D341Med (cell line): Measurements from ENCODE around the gene TM4SF5.

Experiments
- DNase-seq: peaks from one replicate; pipeline ENCODE4 v3.0.0; 2012; ENCODE audit warnings: low spot score

The TM4SF5 gene, protein sequence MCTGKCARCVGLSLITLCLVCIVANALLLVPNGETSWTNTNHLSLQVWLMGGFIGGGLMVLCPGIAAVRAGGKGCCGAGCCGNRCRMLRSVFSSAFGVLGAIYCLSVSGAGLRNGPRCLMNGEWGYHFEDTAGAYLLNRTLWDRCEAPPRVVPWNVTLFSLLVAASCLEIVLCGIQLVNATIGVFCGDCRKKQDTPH

DNA sequence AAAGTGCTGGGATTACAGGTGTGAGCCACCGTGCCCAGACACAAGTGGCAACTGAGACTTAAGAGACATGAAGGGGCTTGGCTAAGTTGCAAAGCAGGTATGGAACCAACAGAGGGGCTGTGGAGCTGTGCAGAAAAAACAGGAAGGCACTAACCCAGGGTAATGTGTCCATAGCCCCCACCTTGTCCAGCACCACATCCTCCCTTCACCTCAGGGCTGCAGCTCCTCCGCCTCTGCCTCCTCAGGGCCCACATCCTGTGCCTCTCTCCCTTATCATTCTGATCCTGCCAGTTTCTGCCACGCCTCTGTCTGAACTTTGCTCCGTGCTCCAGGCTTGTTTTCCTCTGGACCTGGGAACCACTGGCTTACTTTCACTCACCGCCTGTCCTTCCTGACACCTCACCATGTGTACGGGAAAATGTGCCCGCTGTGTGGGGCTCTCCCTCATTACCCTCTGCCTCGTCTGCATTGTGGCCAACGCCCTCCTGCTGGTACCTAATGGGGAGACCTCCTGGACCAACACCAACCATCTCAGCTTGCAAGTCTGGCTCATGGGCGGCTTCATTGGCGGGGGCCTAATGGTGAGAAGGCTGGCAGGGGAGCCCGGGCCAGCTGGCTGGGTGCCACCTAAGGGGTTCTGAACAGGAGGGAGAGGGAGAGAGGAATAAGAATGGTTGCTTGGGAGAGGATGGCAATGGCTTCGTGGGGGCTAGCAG, at the start of gene TM4SF5:
TSS of gene TM4SF5 (plus strand) at position 368 of the 716 bp plus-strand sequence. CDS start at position 405, 37 bp downstream.
- no peak for DNase-seq

DNA sequence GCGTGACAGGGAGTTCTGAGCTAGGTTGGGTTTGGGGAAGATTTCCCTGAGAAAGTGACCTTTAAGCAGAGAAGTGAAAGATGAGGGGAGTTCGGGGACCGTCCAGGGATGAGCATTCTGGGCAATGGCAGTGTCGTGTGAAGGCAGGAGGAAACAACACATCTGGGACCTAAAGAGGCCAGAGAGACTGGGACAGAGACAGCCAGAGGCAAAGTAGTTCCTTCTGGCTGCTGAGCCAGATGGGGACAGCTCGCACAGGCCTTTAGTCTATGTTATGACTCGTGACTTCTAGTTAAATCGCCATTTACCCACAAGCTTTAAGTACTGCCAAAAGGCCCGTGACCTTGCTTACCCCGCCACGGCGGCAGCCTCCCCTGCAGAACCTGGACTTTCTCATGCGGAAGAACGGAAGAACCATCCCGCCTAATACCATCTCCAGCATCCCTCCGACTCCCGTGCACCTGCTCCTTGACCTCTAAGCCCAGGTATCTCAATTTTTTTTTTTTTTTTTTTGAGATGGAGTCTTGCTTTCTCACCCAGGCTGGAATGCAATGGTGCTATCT, 48.9 kb upstream of the TM4SF5 start:
- DNase-seq, result no peak

DNA sequence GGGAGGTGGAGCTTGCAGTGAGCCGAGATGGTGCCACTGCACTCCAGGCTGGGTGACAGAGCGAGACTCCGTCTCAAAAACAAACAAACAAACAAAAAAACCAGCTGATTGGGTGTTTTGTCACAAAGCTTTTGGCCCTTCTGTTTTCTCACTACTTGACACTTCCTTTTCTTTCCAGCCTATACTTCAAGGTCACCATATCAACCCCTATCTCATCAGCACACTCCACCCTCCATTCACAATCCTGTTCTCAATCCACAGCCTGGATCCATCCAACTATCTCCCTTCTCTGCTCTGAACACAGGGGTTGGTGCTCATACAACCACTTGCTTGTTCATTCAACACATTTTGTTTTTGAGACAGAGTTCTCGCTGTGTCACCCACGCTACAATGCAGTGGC, 47.0 kb upstream of the TM4SF5 start:
- DNase-seq, result no peak

DNA sequence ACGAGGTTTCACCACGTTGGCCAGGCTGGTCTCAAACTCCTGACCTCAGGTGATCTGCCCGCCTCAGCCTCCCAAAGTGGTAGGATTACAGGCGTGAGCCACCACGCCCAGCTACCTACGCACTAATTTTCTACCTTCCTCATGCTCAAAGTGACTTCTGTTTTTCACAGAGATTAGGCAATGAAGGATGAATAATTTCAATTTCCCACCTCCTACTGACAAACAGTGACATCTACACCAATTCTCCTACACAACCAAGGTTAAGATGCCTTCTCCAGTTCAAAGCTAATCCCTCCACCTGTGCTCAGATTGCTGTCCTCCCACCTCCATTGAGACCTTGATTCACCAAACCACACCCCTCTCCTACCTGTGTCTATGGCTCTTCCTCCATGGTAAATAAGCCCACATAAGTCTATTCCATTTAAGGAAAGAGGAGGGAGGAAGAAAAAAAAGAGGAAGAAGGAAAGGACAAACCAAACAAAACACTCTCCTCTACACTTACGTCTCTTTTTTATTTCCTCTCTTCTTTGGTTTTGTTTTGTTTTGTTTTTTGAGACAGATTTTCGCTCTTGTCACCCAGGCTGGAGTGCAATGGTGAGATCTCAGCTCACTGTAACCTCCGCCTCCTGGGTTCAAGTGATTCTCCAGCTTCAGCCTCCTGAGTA, 45.9 kb upstream of the TM4SF5 start:
- DNase-seq, result no peak

DNA sequence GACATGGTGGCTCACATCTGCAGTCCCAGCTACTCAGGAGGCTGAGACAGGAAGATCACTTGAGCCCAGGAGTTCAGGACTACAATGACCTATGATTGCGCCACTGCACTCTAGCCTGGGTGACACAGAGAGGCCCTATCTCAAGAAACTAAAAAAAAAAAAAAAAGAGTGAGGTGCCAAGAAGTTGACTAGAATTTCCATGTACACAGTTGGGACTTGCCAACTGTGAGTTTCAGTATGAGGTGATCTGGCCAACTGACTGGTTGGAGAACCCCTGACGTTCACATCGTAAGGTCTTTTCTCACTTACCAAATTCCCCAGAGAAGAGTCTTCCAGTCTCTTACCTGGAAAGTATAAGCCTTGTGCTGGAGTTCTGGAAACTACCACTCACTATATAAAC, 43.6 kb upstream of the TM4SF5 start:
- DNase-seq, result no peak

DNA sequence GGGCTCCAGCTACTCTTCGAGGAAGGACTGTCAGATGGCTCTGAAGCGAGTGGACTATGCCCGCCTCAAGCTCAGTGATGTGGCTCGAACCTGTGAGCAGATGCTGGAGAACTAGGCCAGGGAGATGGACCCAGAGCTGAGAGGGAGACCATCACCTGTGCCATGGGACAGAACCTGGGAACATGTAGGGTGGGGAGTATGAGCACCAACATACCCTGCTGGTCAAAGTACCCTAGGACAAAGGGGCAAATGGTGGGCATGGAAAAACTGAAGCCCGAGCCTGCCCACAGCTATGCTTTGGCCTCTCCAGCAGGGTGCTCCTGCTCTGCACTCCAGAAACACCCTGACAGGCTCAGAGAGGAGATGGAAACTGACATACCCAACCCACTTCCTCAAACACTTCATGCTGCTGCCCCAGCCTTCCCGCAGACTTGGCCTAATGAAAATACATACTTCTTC, 38.6 kb upstream of the TM4SF5 start:
- no peak for DNase-seq

DNA sequence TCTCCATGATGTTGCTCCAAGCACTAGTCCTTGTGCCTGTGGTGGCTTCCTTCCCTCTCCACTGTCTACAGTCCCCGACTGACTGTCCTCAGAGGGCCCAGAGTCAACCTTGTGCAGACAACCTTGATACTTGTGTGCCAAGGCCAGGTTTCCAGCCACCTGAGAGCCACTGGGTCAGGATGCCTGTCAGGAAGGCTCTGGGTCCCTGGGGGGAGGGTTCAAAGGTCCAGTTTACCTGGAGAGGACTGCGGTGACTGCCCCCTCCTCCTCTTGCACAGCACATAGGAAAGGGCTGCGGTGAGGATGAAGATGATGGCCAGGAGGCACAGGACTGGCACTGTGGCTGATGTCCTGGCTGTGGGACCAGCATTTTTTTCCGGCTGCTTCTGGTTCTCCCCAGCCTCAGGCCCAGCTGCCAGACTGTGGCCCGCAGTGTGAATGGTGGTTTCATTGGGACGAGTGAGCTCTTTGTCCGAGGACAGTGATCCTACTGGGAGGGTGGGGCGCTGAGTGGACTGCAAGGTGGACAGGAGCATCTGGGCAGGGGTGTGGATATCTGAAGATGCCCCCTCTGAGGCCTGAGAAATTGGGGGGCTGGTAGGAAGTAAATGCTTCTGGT, 36.7 kb upstream of the TM4SF5 start:
- no peak for DNase-seq

DNA sequence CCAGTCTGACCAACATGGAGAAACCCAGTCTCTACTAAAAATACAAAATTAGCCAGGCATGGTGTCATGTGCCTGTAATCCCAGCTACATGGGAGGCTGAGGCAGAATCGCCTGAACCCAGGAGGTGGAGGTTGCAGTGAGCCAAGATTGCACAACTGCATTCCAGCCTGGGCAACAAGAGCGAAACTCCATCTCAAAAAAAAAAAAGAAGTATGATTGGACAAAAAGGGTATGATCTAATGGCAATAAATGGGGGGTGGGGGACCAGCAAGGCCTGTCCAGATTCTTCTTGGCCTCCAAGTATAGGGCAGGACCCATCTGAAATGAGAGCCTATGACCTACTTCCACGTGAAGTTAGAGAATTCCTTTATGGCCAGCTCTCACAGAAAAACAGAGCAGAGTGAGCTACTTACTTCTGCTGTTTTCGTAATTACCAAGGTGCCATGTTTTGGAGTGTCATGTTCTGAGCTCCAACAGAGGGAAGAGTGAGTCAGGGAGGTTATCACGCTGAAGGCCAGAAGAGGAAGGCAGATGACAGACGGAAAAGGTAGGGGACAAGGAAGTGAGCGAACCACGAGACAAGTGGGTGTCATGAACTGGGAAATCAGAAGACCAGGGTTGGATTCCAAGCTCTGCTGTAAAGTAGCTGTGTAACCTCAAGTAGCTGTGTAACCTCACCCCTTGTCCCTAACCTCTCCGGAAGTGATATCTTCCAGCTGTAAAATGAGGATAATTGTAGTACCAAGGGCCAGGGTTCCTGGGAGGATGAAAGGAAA, 35.6 kb upstream of the TM4SF5 start:
- no peak for DNase-seq

DNA sequence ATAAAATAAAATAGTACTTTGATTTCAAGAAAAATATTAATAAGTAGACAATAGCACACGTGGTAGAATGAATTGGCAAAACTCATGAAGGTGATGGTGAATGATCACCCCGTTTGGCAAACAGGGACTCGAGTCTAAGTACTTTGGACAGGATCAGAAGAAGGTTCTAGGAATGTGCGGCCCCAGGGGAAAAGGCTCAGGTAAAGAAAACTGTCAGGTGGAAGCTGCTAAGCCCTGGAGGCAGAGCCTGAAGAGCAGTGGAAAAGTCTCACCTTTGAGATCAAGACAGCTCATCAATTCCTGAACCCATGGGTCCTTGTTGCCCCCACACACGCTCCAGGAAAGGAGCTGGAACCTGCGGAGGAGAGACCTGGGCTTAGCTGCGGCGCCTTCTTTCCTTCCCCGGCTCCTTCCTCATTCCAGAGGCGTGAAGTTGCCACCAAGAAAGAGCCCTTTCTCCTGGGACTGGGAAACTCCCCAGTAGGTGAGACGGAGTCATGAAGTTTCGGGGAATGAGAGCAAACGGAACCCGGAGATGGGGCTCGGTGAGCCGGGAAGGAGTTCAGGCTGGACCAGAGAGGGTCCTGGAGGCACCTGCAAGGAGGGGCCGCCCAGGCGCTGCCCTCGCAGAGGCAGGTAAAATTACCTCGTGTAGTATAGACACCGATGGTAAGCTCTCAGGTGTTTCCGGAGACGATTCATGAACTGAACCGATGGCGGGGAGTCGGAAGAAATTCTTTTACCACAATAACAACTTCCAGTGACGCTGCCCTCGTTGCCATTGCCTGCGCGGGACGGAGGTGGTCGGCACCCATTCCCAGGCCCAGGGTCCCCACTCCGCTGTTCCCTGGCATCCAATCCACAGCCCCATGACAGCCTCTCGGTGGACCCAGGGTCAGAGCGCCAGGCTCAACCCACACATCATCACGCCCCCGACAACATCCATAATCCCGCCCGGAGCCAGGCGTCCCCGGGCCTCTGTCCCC, 33.3 kb upstream of the TM4SF5 start:
- DNase-seq, result no peak

DNA sequence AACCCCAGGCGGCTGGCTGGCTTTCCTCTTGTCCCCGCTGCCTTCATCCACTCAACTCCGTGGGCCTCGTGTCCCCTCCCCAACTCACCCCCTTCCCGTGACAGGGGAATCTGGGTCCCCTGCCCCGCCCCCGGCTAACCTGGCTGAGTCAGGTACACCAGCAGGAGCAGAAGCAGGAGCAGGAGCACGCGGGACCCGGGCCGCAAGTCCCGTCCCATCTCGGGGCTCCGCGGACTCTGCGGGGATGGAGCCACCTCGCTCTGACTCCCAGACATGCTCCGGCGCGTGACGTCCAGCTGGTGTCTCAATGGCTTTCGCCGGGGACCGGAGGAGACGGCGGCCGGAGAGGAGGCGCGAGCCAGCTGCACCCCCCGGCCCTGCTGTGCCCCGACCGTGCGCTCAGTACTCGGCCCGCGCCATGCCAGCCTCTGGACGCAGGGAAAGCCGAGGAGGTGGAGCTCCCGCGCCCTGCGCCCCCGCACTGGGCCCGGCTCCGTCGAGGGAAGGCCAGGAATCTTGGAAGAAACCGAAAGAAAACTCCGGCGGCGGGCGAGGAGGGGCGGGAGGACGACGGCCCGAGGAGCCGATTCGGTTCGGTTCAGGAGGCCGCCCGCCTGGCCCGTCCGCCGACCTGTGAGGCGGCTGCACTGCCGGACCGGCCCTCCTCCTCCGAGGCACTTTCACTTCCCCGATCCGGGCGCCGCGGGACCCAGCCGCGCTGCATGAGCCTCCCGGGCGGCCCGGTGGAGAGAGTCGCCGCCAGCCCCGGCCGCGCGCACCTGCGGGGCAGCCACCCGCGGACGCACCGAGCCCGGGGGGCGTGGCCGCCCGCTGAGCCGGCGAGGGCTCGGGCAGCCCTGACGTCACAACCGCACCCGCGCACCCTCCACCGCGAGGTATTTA, 32.3 kb upstream of the TM4SF5 start, which contains the start of the genes CXCL16 and ZMYND15:
TSS of gene CXCL16 (minus strand) at position 807 of the 903 bp plus-strand sequence. CDS start at position 218, 589 bp downstream.
TSS of gene ZMYND15 (plus strand) at position 712 of the 903 bp plus-strand sequence. CDS start 716 bp downstream, outside the sequence.
- DNase-seq, result peak; percentile 66

DNA sequence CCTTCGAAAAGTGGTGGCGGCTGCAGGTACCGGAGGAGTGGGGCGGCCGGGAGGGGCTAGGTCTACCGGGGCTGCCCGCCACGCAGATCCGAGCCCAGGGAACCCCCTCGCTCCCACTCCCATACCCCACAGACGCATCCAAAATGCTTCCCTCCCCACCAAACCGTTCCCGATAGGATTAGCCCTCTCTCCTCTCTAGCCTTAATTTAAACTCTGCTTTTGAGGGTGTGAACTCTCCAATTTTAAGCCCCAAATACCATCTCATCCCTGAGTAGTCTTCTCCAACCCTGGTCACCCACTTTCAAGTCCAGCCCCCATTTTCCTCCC, 31.7 kb upstream of the TM4SF5 start:
- DNase-seq, result no peak

DNA sequence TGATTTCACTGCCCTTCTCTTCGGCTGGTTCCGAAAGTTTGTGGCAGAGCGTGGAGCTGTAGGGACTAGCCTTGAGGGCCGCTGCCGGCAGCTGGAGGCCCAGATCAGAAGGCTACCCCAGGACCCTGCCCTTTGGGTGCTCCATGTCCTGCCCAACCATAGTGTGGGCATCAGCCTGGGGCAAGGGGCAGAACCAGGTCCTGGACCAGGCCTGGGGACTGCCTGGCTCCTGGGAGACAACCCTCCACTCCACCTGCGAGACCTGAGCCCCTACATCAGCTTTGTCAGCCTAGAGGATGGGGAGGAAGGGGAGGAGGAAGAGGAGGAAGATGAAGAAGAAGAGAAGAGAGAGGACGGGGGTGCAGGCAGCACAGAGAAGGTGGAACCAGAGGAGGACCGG, 31.1 kb upstream of the TM4SF5 start:
- DNase-seq, result no peak

DNA sequence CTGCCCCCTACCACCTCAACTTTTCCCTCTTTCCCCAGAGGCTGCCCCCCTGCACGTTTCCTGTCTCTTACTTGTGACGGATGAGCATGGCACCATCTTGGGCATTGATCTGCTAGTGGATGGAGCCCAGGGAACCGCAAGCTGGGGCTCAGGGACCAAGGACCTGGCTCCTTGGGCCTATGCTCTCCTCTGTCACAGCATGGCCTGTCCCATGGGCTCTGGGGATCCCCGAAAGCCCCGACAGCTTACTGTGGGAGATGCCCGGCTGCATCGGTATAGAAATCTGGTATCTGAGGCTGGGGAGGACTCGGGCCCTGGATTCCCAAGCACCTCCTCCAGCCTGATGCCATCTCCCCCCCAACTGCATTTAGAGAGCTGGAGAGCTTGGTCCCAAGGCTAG, 30.1 kb upstream of the TM4SF5 start:
- DNase-seq, result no peak

DNA sequence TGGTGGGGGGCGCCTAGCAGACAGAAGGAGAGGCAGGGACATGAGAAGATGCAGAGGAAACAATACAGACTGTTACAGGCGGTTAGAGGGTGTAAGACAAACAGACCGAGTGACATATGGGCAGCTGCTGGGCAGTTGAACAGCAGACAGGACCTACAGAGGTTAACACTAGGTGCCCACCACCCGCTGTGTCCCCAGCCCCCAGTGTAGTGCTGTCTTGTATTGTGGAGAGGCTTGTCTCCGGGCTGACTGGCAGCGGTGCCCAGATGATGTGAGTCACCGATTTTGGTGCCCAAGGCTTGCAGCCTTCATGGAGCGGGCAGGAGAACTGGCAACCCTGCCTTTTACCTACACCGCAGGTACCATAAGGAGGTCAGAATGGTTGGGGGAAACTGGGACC, 29.6 kb upstream of the TM4SF5 start:
- DNase-seq, result no peak

DNA sequence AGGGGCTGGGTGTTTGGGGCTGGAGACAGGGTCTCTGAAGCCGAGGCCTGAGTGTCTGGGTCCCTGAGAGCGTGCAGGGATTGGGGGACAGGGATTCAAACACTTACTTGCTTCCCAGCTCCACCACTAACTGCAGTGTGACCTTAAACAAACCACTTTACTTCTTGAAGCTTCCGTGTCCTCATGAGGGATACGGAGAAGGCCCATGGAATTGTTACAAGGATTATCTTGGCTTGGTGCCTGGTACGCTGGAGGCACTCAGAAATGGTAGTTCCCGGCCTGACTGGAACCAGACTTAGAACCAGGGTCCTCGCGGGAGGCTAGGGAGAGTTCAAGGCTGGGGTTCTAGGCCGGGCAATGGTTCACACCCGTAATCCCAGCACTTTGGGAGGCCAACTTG, 29.1 kb upstream of the TM4SF5 start:
- DNase-seq, result no peak

DNA sequence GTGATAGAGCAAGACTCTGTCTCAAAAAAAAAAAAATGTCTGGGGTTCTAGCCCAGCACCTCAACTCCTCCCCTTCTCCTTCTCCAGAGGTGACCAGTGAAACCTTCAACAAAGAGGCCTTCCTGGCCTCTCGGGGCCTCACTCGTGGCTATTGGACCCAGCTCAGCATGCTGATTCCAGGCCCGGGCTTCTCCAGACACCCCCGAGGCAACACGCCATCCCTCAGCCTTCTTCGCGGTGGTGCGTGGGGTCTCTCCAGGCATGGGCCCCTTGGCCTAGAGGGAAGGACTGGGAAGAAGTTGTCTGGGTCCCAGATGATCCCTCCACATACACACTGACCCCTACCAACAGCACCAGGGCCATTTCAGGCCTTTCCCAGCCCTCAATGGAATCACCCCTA, 28.5 kb upstream of the TM4SF5 start:
- DNase-seq, result no peak

DNA sequence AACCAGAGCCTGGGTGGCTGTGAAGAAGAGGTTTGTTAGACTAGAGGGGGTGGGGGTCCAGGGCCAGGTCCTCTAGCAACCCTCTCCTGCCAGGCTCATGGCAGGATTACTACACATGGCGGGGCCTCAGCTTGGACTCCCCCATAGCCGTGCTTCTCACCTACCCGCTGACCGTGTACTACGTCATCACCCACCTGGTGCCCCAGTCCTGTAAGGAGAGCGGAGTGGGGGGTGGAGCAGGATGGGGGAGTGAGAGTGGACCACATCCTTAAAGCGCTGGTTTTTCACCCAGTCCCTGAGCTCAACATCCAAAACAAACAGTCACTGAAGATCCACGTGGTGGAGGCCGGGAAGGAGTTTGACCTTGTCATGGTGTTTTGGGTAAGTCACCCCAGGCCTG, 27.8 kb upstream of the TM4SF5 start:
- no peak for DNase-seq

DNA sequence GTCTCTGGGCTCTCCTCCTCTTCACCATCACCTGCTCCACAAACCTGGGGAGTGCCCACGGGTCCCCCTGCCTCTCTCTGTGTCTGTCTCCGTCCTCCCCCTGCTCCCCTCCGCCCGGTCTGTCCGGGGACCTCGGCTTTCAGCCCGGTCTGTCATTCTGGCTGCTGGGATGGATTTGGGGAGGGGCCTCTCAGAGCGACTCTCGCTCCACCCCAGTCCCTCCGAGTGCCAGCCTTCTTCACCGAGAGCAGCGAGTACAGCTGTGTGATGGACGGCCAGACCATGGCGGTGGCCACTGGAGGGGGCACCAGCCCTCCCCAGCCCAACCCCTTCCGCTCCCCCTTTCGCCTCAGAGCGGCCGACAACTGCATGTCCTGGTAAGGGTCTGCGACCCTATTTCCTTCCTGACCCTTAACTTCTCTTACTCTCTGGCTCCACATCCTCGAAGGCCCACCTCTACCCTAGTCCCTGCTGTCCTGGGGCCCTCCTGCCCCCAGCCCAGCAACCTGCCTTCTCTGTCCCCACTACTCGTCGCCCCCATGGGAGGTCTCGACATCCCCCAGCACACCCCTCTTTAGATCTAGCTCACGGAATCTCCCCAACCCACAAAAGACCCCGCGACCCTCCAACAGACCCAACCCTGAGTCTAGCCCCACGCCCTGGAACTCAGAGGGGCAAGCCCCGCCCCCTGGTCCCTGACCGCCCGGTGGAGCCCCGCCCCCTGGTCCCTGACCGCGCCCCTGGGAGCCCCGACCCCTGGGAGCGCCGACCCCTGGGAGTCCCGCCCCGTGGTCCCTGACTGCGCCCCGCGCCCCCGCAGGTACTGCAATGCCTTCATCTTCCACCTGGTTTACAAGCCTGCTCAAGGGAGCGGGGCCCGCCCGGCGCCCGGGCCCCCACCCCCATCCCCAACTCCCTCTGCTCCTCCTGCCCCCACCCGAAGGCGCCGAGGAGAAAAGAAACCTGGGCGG, 26.4 kb upstream of the TM4SF5 start:
- no peak for DNase-seq
